K562 (cell line): ENCODE measurements around the gene SLC9A2. TPM values are rescaled to one million over a fixed set of nuclear protein-coding genes. Genes with fewer than 3 reads are reported as not detected.

ENCODE experiments used
- ATAC-seq: fragments of 200-7000 bp; cut with Tn5 transposase; 3 replicates; pipeline ENCODE4 v1.9.1; 2020; ENCODE audit warnings: moderate library complexity
- BruUV-seq: library from RNA; stranded (reverse); fragments of 400-500 nt; replicated peaks from 2 replicates; lab custom pipeline; 2021; lab: Mats Ljungman, UMichigan
- CTCF ChIA-PET: fragments of 300-600 bp; formaldehyde crosslinking; extraction: SDS; loops from one replicate; lab custom pipeline; 2021; ENCODE audit warnings: low intra/inter-chr PET ratio; lab: Yijun Ruan, JAX
- POLR2A ChIA-PET: fragments of 300-600, 350-650 bp; sonication (Branson Sonifier 250); formaldehyde crosslinking; extraction: SDS; loops from one replicate; lab custom pipeline; 2021; ENCODE audit warnings: antibody characterized with exemption, inconsistent platforms; lab: Yijun Ruan, JAX
- DNase-seq, 4 experiments: peaks; one replicate each; pipeline versions ENCODE4 v3.0.0 to v3.0.0-alpha.2; 2011 to 2018; ENCODE audit warnings: low spot score in 3 of 4, mixed read lengths in 3 of 4; ENCODE audit errors: extremely low read depth in 1 of 4
- FAIRE-seq: peaks from 2 replicates; lab custom pipeline; 2011; peaks lifted over from hg19 to GRCh38; lab: Jason Lieb, UNC
- H2AFZ ChIP-seq: 2 replicates; pipeline ENCODE4 v1.6.0; 2011; ENCODE audit warnings: low read depth, low read length, control low read depth, inconsistent platforms
- H3K27ac ChIP-seq: fragments of 200-600 bp; 3 replicates; pipeline ENCODE4 v1.8.0; 2011; ENCODE audit warnings: low read depth, mild to moderate bottlenecking, control low read depth, inconsistent platforms, low read length, moderate library complexity, mixed read lengths; ENCODE audit errors: extremely low read depth
- H3K27me3 ChIP-seq, 2 experiments: fragments of 300-600 bp in 1 of 2; 2 replicates in 1 of 2; 3 replicates in 1 of 2; pipeline versions ENCODE4 v1.6.0 to v1.8.0; 2011; ENCODE audit warnings: inconsistent platforms in 2 of 2, low read length in 2 of 2, mild to moderate bottlenecking in 1 of 2, mixed read lengths in 1 of 2, moderate library complexity in 1 of 2; ENCODE audit not compliant: control insufficient read depth in 2 of 2, insufficient read depth in 2 of 2
- H3K36me3 ChIP-seq: fragments of 300-600 bp; 3 replicates; pipeline ENCODE4 v1.8.0; 2011; ENCODE audit warnings: mild to moderate bottlenecking, low read length, inconsistent platforms; ENCODE audit not compliant: control insufficient read depth, insufficient read depth
- H3K4me1 ChIP-seq, 2 experiments: fragments of 200-600 bp in 1 of 2; replicated peaks in 1 of 2; 2 replicates in 1 of 2; 3 replicates in 1 of 2; pipeline versions ENCODE4 v1.5.1 to v1.8.0; 2011; ENCODE audit warnings: inconsistent platforms in 2 of 2, low read length in 2 of 2, mild to moderate bottlenecking in 1 of 2, mixed read lengths in 1 of 2, moderate library complexity in 1 of 2; ENCODE audit not compliant: control insufficient read depth in 2 of 2, insufficient read depth in 2 of 2
- H3K4me2 ChIP-seq: 2 replicates; pipeline ENCODE4 v1.6.1; 2011; ENCODE audit warnings: low read length, control low read depth, inconsistent platforms, mixed read lengths; ENCODE audit not compliant: insufficient read depth
- H3K4me3 ChIP-seq: fragments of 200-600 bp; sonication (generic), shearing (Covaris generic); 2 replicates; pipeline ENCODE4 v1.5.1; 2016; ENCODE audit warnings: control low read depth, inconsistent platforms
- H3K79me2 ChIP-seq: fragments of 200-600 bp; 3 replicates; pipeline ENCODE4 v1.8.0; 2011; ENCODE audit warnings: low read length, inconsistent platforms; ENCODE audit not compliant: control insufficient read depth, insufficient read depth
- H3K9ac ChIP-seq, 2 experiments: 2 replicates each; pipeline versions ENCODE4 v1.6.0 to v1.6.1; 2011; ENCODE audit warnings: low read depth in 2 of 2, low read length in 2 of 2, control low read depth in 1 of 2, inconsistent platforms in 1 of 2, mild to moderate bottlenecking in 1 of 2, mixed read lengths in 1 of 2; ENCODE audit not compliant: insufficient read depth in 1 of 2
- H3K9me1 ChIP-seq: one replicate; pipeline ENCODE4 v1.6.0; 2011; ENCODE audit warnings: inconsistent platforms, mild to moderate bottlenecking, low read length, moderate library complexity; ENCODE audit not compliant: control insufficient read depth, insufficient read depth
- H3K9me3 ChIP-seq: replicated peaks from 2 replicates; pipeline ENCODE4 v1.5.1; 2011; ENCODE audit warnings: low read depth, low read length, inconsistent platforms; ENCODE audit not compliant: control insufficient read depth, insufficient read depth
- H4K20me1 ChIP-seq: replicated peaks from 2 replicates; pipeline ENCODE4 v1.6.1; 2011; ENCODE audit warnings: low read length, inconsistent platforms, mixed read lengths; ENCODE audit not compliant: control insufficient read depth, insufficient read depth
- HMGXB4 ChIP-seq: sonication (generic); formaldehyde crosslinking; IDR thresholded peaks from 2 replicates; pipeline ENCODE4 v1.8.1; 2023; ENCODE audit warnings: mild to moderate bottlenecking, missing genetic modification reagents
- SMAD3 ChIP-seq: fragments of 450-650 bp; formaldehyde crosslinking; conservative IDR thresholded peaks from 2 replicates; pipeline ENCODE4 v1.4.0; 2020; ENCODE audit warnings: mild to moderate bottlenecking
- UBTF ChIP-seq, 2 experiments: IDR thresholded peaks; 2 replicates each; pipeline ENCODE4 v1.6.1; 2012; ENCODE audit warnings: improper control_type of control experiment in 2 of 2, low read depth in 2 of 2, low read length in 2 of 2, borderline replicate concordance in 1 of 2
- ZNF134 ChIP-seq: fragments of 250-450 bp; sonication (Bioruptor Pico); conservative IDR thresholded peaks from 2 replicates; pipeline ENCODE4 v1.4.0; 2020
- WGBS: fragments of 100-300 bp; shearing (Covaris generic); methylation state at CpG from one replicate; pipeline ENCODE4 v1.1.6; 2016; ENCODE audit warnings: low coverage, mixed read lengths; ENCODE audit not compliant: insufficient coverage; ENCODE audit errors: missing lambda C conversion rate; 5-methylcytosine and 5-hydroxymethylcytosine counted together
- in situ Hi-C: fragments of 300-500 bp; cut with MboI; formaldehyde crosslinking; loops from 4 replicates; pipeline ENCODE4 v1.15.0; 2018; ENCODE audit warnings: inconsistent platforms, mixed read lengths
- intact Hi-C: fragments of 100-400 bp; cut with micrococcal nuclease; formaldehyde crosslinking; loops from 2 replicates; pipeline ENCODE4 v1.14.2; 2022
- polyA plus RNA-seq, 8 experiments: library from polyadenylated mRNA; depleted of rRNA in 4 of 8; stranded (reverse) in 5 of 8; unstranded in 3 of 8; fragments of >200 nt; fragmentation: Nextera tagmentation in 2 of 8; fragmentation: Illumina TruSeq in 1 of 8; extraction: Ambion mirVana in 2 of 8; extraction: Trizol in 1 of 8; gene quantifications; 2 replicates each; pipeline versions ENCODE4 v1.2.1 to v1.2.3, GENCODE V29; 2011 to 2014; ENCODE audit warnings: inconsistent platforms in 1 of 8, missing spikeins in 1 of 8
- total RNA-seq, 7 experiments: library from RNA; depleted of rRNA in 6 of 7; stranded (reverse); fragments of >200 nt in 6 of 7; fragmentation: Illumina TruSeq in 2 of 7; extraction: Trizol in 2 of 7; gene quantifications; 2 replicates each; pipeline versions ENCODE4 v1.2.1 to v1.2.3, GENCODE V29; 2011 to 2021; ENCODE audit warnings: low replicate concordance in 1 of 7
- TF ChIP-seq, protein P1 (sequence below): fragments of 450-650 bp; IDR thresholded peaks from 2 replicates; pipeline ENCODE4 v1.6.1; 2016; ENCODE audit warnings: antibody characterized with exemption

The SLC9A2 gene
- total and polyA plus RNA-seq, 9 of the 15 experiments (the other 6 are each of a cell fraction or from before 2014, with no cell fraction given): 0.45 to 3.3 (median 1.6) TPM

GRCh38 chr2:102593516-102593915, 25.8 kb upstream of the SLC9A2 start:
- Histone ChIP-seq H3K4me3 (no peak overlapping the region), H3K36me3 (no peaks in the 10 kb centered on the region), H3K9ac (no peak overlapping the region)
- BruUV-seq: no TSS peak
- no peak for DNase-seq
- in situ Hi-C loops: no loop called here
- no peak for ATAC-seq
- TF ChIP-seq, protein P1, sequence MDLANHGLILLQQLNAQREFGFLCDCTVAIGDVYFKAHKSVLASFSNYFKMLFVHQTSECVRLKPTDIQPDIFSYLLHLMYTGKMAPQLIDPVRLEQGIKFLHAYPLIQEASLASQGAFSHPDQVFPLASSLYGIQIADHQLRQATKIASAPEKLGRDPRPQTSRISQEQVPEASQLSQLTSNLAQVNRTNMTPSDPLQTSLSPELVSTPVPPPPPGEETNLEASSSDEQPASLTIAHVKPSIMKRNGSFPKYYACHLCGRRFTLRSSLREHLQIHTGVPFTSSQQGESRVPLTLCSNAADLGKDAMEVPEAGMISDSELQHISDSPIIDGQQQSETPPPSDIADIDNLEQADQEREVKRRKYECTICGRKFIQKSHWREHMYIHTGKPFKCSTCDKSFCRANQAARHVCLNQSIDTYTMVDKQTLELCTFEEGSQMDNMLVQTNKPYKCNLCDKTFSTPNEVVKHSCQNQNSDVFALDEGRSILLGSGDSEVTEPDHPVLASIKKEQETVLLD: no peak
- TF ChIP-seq ZNF134 (CRISPR knock-in tag): no peak
- TF ChIP-seq UBTF (IDR thresholded peaks at IDR 0.05; ENCODE audit: borderline replicate concordance in 1 of 2, low read depth in 2 of 2, low read length in 2 of 2): no peak
- no peak for TF ChIP-seq SMAD3
- no peak for TF ChIP-seq HMGXB4 (CRISPR knock-in tag)
- TF ChIP-seq, all 486 proteins: peak for 0
- FAIRE-seq: no peak
- H3K4me2 ChIP-seq: no peak overlapping the region
- H3K79me2 ChIP-seq: no peaks in the 10 kb centered on the region
- no peaks in the 10 kb centered on the region for H4K20me1 ChIP-seq
- H2AFZ ChIP-seq: no peak overlapping the region
- no peaks in the 10 kb centered on the region; a peak in 1 of 5 replicates for H3K27me3 ChIP-seq
- no peaks in the 10 kb centered on the region for H3K9me1 ChIP-seq
- intact Hi-C loops: loop anchor here (2.0 kb wide), 1 partner anchor 121 kb away; the partner anchor contains the start of gene SLC9A4
- H3K4me1 ChIP-seq: no peaks in the 10 kb centered on the region; a peak in 1 of 5 replicates
- CTCF ChIA-PET: interaction anchor here (0.6 to 0.7 kb wide), 2 partner anchors 106 to 312 kb away, joined by 3 read pairs; no protein-coding TSS in a partner anchor
- H3K9me3 ChIP-seq: no peaks in the 10 kb centered on the region
- no peak overlapping the region for H3K27ac ChIP-seq
- POLR2A ChIA-PET: no interaction called here
- WGBS: 0% methylated on average over 3 of the region's 3 CpGs
